HG03025 (cell line): ENCODE data around the gene RAN.
"Not testable (repeated sequence)": the region's sequence is repeated elsewhere in the genome, so short reads cannot be mapped to it uniquely, and the experiment has no call there.

Experiments used
- ATAC-seq: cut with Tn5 transposase; IDR thresholded peaks from one replicate; pipeline ENCODE4 v1.9.1; 2021; ENCODE audit warnings: mild to moderate bottlenecking, moderate library complexity; ENCODE audit not compliant: unreplicated experiment, low FRiP score

The RAN gene

DNA sequence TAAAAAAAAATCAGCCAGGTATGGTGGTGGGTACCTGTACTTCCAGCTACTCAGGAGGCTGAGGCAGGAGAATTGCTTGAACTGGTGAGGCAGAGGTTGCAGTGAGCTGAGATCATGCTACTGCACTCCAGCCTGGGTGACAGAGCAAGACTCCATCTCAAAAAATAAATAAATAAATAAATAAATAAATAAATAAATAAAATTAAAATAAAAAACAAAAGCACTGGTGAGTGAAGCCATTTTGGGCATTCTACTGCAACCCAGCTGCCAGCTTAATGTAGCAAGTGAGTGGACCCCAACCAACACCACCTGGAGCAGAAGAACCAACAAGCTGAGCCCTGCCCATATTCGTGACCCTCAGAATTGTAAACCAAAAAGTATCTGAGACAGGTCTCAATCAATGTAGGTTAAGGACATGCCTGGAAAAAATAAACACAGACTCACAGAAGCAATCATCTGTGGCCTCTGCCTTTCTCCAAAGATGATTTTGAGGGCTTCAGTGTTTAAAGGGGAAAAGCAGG, 23.0 kb upstream of the RAN start:
- not testable (repeated sequence) for ATAC-seq

DNA sequence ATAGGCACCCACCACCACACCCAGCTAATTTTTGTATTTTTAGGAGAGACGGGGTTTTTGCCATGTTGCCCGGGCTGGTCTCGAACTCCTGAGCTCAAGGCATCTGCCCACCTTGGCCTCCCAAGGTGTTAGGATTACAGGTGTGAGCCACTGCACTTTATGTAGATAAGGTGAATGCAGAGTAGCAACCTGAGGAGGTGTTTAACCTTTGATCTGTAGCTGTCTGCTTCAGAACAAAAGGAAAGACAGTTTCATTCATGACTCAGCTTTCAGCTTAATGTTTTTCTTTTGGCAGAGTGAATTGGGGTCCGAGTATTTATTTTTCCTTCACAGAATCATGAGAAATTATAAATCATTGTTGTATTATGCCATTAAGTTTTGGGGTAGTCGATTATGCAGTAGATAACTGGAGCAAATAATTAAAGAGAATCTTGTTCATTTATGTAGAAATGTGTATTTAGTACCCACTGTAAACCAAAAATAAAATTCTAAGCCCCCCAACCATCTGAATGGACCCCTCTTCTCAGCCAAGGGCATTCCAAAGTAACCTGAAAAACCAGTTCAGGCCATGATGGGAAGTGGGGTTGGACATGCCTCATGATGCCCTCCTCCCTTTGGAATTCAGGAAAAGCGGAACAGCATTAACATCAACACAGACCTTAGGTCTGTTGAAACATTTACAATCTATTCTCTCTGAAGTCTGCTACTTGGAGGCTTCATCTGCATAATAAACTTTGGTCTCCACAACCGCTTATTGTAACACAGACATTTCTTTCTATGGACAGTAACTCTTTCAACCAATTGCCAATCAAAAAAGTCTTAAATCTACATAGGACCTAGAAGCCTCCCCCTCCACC, 22.1 kb upstream of the RAN start:
- ATAC-seq = no peak

DNA sequence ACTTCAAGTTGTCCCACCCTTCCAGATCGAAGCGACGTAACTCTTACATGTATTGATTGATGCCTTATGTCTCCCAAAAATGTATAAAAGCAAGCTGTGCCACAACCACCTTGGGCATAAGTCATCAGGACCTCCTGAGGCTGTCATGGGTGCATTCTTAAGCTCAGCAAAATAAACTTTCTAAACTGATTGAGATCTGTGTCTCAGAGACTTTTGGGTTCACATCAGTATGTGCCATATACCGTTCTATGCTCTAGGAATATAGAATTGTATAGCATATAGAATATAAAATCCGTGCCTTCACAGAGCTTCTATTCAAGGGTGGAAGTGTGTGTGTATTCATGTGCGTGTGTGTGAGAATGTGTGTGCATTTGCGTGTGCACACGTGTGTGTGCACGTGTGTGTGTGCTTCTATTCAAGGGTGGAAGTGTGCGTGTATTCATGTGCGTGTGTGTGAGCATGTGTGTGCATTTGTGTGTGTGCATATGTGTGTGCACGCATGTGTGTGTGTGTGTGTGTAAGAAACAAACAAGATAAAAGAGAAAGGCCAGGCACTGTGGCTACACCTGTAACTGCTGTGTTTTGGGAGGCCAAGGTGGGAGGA, 21.3 kb upstream of the RAN start:
- no peak for ATAC-seq

DNA sequence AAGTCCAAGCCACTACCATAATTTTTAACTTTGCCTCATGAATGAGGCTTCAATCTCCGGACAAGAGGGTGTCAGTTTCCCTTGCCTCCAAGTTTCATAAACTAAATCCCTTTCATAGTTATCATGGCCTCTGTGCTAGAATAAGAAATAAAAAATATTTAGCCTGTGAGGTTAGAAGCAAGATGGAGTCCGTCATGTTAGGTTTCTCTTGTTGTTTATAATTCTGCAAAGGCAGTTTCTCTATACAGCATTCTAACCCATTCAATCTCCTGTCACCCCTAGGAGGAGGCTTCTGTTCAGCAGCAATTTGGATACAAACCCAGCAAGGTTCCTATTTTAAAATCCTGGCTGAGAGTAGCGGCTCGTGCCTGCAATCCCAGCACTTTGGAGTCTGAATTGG, 15.8 kb upstream of the RAN start:
- no peak for ATAC-seq

DNA sequence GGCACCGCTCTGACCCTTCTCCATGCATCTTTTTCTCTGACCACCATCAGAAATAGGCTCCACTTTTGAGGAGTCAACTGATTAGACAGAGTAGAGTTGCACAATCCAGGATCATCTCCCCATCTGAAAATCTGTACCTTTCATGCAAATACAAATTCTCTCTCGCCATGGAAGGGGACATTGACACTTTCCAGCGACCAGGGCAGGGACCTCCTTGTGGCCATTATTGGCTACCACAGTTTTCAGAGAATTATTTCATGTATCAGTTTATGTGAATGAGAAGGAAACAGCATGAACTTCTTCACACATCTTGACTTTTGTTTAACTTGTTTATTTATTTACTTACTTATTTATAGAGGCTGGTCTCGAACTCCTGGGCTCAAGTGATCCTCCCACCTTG, 13.8 kb upstream of the RAN start:
- ATAC-seq = no peak

DNA sequence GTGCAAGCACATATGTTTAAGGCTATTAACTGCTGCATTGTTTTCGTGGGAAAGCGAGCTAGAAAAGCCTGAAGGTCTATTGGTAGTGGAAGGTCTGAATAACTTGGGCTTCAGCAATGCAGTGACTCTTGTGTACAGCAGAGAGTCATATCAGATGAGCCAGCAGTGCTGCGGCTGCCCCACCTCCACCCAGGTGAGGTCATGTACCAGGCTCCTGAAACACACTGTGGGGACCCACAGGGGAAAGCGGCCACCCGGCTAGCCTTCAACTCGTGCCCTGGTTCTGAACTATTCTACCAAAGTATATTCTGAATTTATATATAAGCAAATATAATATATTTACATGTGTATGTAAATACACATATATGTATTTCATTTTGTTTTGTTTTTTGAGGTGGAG, 12.7 kb upstream of the RAN start:
- ATAC-seq = no peak

DNA sequence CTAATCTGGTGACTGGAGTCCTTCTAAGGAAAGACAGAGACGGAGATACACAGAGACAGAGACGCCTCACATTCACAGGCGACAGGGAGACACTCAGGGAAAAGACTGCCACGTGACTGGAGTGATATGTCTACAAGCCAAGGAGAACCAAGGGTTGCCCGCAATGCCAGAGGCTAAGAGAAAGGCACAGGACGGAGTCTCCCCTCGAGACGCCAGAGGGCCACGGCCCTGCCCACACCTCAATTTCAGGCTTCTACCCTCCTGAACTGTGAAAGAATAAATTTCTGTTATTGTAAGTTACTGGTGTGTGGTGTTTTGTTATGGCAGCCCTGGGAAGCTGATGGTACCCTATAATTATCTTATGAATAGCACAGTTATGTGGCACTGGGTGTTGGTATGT, 11.6 kb upstream of the RAN start:
- ATAC-seq = no peak

DNA sequence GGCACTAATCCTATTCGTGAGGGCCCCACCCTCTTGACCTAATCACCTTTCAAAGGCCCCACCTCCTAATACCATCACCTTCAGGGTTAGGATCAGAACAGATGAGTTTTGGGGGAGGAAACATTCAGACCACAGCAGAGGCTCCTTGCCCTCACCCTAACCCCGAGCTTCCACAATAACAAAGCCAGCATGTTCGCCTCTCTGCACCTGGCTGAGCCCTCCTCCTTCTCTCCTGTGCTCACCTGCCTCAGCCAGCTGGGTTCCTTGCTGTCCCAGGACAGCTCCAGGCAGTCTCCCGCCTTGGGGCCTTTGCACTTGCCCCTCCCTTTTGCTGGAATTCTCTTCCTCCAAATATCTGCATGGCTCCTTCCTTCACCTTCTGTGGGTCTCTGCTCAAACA, 9.7 kb upstream of the RAN start:
- ATAC-seq = no peak

DNA sequence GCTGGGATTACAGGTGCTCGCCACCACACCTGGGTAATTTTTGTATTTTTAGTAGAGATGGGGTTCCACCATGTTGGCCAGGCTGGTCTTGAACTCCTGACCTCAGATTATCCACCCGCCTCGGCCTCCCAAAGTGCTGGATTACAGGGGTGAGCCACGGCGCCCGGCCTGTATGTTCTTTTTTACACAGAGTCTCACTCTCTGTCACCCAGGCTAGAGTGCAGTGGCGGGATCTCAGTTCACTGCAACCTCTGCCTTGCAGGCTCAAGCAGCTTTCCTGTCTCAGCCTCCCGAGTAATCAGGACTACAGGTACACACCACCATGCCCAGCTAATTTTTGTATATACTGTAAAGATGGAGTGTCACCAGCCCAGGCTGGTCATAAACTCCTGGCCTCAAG, 9.1 kb upstream of the RAN start:
- ATAC-seq = not testable (repeated sequence)

DNA sequence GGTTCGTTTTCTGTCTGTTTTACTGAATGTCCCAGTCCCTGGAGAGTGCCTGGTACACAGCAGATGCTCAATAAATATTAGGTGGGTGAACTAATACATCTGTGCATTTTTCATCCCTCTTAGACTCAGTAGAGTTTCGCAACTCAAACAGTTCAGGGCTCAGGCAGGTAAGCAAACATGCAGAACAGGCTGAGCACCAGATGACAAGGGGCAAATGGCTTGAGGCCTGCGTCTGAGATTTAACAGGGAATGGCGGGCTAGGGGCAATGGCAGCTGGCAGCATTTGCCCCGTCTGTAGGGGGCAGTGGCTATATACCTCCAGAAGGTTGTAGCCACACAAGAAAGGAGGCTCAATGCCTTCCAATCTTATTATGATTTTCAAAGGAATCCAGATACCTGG, 8.6 kb upstream of the RAN start:
- no peak for ATAC-seq

DNA sequence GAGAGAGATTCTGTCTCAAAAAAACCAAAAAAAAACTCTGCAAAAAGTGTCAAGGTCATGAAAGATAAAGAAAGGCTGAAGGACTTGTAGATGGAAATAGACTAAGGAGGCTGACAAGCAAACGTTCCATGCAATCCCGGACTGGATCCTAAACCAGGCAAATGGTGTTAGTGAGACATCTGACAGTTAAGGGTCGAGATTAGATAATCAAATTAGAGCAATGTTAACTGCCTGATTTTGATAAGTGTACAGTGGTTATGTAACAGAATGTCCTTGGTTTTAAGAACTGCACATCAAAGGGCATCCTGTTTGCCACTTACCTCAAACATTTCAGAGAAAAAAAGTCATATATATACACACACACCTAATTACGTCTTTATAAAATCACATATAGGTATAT, 3.5 kb upstream of the RAN start:
- no peak for ATAC-seq

DNA sequence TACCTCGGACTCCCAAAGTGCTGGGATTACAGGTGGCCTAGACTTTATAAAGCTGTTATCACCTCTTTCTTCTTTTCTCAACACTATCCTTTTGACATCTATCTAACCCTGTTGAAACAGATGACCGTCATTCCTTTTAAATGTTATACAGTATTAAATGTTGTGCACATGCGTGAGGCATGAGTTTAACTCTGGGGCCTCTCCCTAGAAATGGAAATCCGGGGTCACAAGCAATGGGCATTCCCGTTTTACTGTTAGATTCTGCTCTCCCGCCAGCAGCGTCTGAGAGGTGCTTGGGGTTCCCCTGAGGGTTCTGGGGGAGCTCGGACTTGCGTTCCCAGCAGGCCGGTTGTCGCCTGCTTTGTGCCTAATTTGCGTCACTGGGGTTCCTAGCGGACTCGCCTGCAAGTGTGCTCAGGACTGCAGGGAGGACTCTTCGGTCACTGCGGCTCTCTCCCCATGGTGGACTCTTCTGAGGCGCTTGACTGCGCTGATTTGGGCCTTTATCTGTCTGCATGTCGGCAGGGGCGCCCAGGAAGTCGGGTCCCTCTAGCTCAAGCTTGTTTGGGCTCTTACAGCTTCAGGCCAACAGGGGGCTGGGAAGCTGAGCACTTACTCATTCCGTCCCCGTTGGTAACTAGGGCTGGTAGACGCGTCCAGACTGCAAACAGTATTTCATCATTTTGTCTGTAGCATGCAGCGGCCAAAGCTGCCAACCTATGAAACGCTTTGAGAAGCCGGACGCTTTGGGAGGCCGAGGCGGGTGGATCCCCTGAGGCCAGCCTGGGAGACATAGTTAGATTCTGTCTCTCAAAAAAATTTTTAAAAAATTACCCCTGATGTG, 1.2 kb upstream of the RAN start:
- ATAC-seq = peak; percentile 50

DNA sequence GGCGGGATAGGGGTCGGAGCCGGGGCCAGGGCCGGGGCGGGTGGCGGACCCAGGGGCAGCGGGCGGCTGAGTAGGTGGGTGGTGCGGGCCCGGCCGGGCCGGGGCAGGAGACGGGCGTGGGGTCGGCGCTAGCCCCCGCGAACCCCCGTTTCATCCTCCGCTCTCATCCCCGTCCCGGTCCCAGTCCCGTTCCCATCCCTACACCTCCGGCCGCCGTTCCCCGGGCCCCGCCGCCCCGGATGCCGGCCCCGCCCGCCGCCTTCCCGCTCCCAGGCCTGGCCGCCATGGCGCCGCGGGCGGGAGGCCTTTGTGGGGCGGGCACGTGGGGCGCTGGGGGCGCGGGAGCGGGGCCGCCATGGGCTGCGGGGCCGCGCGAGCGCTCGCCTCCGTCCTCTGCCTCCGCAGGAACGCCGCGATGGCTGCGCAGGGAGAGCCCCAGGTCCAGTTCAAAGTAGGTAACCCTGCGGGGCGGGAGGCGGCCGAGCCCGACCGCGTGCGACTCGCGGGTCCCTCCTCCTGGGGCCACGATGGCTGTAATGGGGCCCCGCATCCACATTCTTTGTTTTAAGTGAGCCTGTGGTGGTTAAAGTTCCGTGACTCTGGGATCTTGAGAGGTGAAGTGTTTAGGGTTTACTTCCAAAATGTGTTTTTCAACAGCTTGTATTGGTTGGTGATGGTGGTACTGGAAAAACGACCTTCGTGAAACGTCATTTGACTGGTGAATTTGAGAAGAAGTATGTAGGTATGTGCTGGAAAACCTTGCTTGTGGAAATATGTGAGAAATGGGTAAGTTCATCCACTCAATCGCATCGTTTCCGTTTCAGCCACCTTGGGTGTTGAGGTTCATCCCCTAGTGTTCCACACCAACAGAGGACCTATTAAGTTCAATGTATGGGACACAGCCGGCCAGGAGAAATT, 572 bp downstream of the RAN start:
- peak; percentile 26 for ATAC-seq

DNA sequence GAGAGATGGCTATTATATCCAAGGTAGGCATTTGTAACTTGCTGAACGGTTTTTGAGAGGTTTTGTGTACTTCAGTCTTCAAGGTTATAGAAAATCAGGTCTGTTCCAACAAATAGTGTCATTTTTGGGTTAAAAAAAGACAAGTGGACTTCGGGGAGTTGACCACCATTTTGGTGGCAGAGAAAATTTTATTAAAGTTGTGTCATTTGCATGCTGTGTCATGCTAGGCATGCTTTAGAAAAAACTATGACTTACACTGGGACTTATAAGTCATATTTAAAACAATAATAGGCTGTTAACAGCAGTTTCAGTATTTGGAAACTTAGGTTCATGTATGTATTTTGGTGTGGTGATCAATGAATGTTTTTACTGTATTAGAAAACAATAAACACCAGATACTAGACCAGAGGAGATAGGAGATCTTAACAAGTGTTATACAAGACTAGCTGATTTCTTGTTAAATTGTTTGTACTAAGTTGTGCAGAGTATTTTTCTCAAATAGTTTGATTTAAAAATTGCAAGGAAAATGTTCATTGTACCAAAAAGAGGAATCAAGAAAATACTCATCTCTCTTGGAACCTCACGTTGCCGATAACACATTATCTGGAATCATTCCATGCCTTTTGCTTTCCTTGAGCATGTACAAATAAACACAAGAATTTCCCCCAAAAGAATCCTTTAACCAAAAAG, 1.4 kb downstream of the RAN start:
- no peak for ATAC-seq

DNA sequence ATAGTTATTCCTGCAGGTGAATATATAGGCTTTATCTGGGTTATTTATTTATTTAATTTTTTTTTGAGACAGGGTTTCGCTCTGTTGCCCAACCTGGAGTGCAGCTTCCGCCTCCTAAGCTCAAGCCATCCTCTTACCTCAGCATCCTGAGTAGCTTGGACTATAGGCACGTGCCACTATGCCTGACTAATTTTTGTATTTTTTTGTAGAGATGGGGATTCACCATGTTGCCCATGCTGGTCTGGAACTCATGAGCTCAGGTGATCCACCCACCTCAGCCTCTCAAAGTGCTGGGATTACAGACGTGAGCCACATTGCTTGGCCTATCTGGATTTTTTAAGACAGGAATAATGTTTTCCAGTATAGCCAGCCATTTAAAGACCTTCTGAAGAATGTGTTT, 2.0 kb downstream of the RAN start:
- no peak for ATAC-seq

DNA sequence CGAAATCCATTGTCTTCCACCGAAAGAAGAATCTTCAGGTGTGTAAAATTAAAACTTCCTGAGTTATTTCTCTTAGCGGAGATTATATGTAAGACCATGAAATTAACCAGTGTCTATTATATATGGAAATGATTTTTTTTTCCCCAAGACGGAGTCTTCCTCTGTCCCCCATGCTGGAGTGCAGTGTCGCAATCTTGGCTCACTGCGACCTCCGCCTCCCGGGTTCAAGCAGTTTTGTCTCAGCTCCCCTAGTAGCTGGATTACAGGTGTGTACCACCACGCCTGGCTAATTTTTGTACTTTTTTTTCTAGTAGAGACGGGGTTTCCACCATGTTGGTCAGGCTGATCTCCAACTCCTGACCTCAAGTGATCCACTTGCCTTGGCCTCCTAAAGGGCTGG, 2.8 kb downstream of the RAN start:
- no peak for ATAC-seq

DNA sequence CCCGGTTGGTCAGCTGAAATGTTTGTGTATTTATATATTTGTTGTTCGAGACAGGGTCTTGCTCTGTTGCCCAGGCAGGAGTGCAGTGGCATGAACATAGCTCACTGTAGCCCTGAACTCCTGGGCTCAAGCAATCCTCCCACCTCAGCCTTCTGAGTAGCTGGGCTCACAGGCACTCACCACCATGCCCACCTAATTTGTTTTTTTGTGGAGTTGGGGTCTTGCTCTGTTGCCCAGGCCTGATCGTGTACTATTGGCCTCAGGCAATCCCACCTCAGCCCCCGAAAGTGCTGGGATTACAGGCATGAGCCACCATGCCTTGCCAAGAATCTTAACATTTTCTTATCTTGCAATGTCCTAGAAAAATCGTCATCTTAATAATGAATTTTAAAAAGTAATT, 3.3 kb downstream of the RAN start:
- no peak for ATAC-seq

DNA sequence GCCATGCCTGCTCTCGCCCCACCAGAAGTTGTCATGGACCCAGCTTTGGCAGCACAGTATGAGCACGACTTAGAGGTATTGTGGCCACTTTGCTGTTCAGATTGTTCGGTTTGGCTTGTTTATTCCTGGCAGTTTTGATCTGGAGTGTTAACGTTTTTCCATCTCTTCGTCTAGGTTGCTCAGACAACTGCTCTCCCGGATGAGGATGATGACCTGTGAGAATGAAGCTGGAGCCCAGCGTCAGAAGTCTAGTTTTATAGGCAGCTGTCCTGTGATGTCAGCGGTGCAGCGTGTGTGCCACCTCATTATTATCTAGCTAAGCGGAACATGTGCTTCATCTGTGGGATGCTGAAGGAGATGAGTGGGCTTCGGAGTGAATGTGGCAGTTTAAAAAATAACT, 3.8 kb downstream of the RAN start:
- not testable (repeated sequence) for ATAC-seq

DNA sequence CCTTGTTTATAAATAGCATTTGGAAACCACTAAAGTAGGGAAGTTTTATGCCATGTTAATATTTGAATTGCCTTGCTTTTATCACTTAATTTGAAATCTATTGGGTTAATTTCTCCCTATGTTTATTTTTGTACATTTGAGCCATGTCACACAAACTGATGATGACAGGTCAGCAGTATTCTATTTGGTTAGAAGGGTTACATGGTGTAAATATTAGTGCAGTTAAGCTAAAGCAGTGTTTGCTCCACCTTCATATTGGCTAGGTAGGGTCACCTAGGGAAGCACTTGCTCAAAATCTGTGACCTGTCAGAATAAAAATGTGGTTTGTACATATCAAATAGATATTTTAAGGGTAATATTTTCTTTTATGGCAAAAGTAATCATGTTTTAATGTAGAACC, 4.4 kb downstream of the RAN start:
- no peak for ATAC-seq

DNA sequence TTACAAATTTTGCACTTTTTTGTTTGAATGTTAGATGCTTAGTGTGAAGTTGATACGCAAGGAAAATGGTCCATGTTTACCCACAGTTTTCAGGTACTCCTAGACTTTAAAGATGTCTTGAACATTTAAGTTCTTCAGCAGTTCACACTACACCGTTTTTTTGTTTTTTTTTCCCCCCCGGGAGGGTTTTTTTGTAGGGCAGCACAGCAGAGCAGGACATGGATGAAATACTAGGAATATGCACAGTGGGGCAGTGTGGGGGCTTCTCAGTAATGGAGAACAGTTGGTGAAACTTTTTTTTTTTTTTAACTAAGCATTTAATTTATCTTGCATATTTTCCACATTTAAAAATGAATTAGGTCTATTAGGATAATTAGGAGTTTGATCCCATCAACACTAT, 4.9 kb downstream of the RAN start:
- no peak for ATAC-seq
